Esophagus muscularis mucosa (tissue), 3 donors: ENCODE data around the gene DVL1.

ENCODE experiments used
- CTCF ChIP-seq, 3 experiments: fragments of 200-600 bp in 2 of 3; fragments of 450-650 bp in 1 of 3; sonication (generic) in 2 of 3; IDR thresholded peaks; one replicate each; pipeline ENCODE4 v1.5.1; 2017 to 2019; ENCODE audit warnings: antibody characterized with exemption in 3 of 3, mild to moderate bottlenecking in 2 of 3, moderate library complexity in 1 of 3
- POLR2AphosphoS5 ChIP-seq, 2 donors: sonication (generic); formaldehyde crosslinking; IDR thresholded peaks; one replicate each; pipeline ENCODE4 v1.6.1; 2017; ENCODE audit warnings: antibody characterized with exemption in 2 of 2

DNA sequence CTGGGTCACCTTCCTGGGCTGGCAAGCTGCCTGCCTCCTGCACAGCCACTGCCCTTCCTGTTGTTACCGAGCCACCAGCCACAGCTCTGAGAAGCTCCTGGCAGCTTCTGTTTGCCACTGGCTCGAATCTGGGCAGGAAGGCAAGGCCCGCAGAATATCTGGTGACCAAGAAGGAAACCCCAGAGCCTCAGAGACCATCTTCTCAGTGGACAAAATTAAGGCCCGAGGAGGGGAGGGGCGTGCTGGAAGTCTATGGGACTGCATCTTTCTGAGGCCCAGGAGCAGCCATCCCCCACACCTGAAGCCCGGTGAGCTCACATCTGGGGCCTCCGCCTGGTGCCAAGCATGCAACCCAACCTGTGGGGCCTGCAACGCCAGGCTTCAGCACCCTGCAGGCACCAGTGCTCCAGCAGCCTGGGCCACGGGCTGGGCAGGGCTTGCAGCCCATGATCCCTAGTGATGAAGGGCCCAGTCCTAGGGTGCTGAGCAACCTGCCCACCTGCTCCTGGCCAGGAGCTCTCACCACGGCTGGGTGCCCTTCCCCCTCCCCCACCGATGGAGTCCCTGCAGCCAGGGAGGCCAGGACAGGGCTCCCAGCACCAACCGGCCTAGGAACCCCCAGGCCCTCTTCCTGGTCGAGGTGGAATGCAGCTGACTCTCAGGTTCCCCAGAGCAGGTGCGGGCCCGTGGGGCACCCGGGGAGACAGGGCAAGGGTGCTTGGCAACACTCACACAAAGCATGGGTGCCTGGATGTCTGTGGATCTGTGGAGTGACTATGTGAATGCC lies 23.7 kb downstream of the DVL1 start:
- TF ChIP-seq POLR2AphosphoS5 (IDR thresholded peaks at IDR 0.05) (peak in 1 of 2 donors; percentile 14), CTCF (IDR thresholded peaks at IDR 0.05) (no peak)
